Kidney (tissue), 14 donors: ENCODE measurements around the gene DGKI. TPM values are rescaled to one million over a fixed set of nuclear protein-coding genes. Genes with fewer than 3 reads are reported as not detected.

ENCODE experiments used
- DNase-seq, 5 donors: peaks; one replicate each; pipeline ENCODE4 v3.0.0-alpha.2; 2013 to 2020
- FAIRE-seq: peaks from 2 replicates; lab custom pipeline; 2012; peaks lifted over from hg19 to GRCh38; lab: Jason Lieb, UNC
- H3K27ac ChIP-seq, 2 donors: one replicate each; pipeline ENCODE4 v1.7.0; 2013; ENCODE audit warnings: low read depth in 2 of 2, low read length in 2 of 2, inconsistent platforms in 1 of 2
- H3K27me3 ChIP-seq: one replicate; pipeline ENCODE4 v1.7.1; 2013; ENCODE audit warnings: low read length, inconsistent platforms; ENCODE audit not compliant: control insufficient read depth, insufficient read depth
- H3K36me3 ChIP-seq, 3 donors: one replicate each; pipeline versions ENCODE4 v1.7.0 to v1.7.1; 2013; ENCODE audit warnings: low read length in 3 of 3, control low read depth in 1 of 3, inconsistent platforms in 1 of 3; ENCODE audit not compliant: insufficient read depth in 3 of 3, control insufficient read depth in 2 of 3
- H3K4me1 ChIP-seq, 3 donors: one replicate each; pipeline versions ENCODE4 v1.7.0 to v1.7.1; 2013; ENCODE audit warnings: low read length in 3 of 3, inconsistent platforms in 1 of 3, low read depth in 1 of 3; ENCODE audit not compliant: control insufficient read depth in 2 of 3, insufficient read depth in 2 of 3
- H3K4me3 ChIP-seq, 3 donors: one replicate each; pipeline versions ENCODE4 v1.7.0 to v1.8.1; 2013; ENCODE audit warnings: low read length in 3 of 3, control low read depth in 1 of 3, inconsistent platforms in 1 of 3
- H3K9ac ChIP-seq, 3 donors: one replicate each; pipeline versions ENCODE4 v1.7.0 to v1.7.1; 2013; ENCODE audit warnings: low read length in 3 of 3, control low read depth in 1 of 3, inconsistent platforms in 1 of 3
- H3K9me3 ChIP-seq, 3 donors: one replicate each; pipeline versions ENCODE4 v1.7.0 to v1.7.1; 2013; ENCODE audit warnings: low read length in 3 of 3, control low read depth in 1 of 3, inconsistent platforms in 1 of 3; ENCODE audit not compliant: control insufficient read depth in 2 of 3, insufficient read depth in 1 of 3
- intact Hi-C: fragments of 100-400 bp; cut with DNase I; formaldehyde crosslinking; loops from one replicate; pipeline ENCODE4 v1.11.1; 2022
- polyA plus RNA-seq: library from polyadenylated mRNA; stranded (reverse); fragments of 350-450 nt; fragmentation: Illumina TruSeq; extraction: RNeasy Lipid Tissue Mini Kit (QIAGEN cat#74804); gene quantifications from one replicate; pipeline ENCODE4 v1.2.3, GENCODE V29; 2014; ENCODE audit warnings: low read depth, low replicate concordance; ENCODE audit not compliant: insufficient read depth
- total RNA-seq: library from RNA; stranded (reverse); fragmentation: NEBNext Ultra II Directional; extraction: Animal tissue kit (Norgen Biotek cat#: 25700); gene quantifications from one replicate; pipeline ENCODE4 v1.2.1, GENCODE V29; 2021
- TF ChIP-seq, protein P1 (sequence below): IDR thresholded peaks from 3 replicates; pipeline ENCODE4 v1.5.1; 2012; ENCODE audit warnings: mild to moderate bottlenecking, moderate library complexity, borderline replicate concordance; ENCODE audit not compliant: insufficient read depth; ENCODE audit errors: extremely low read depth
- donor health status: control.
- donor health status: control.
- donor health status: control.
- donor health status: control.
- donor health status: control.
- donor health status: DM: yes; HTN: yes; CAD: no.
- donor health status: Normal renal cell carcinoma (clear cell type).

Gene DGKI
- total and polyA plus RNA-seq, 2 donors from 2014 or later: 1.3 to 2.5 TPM

DNA sequence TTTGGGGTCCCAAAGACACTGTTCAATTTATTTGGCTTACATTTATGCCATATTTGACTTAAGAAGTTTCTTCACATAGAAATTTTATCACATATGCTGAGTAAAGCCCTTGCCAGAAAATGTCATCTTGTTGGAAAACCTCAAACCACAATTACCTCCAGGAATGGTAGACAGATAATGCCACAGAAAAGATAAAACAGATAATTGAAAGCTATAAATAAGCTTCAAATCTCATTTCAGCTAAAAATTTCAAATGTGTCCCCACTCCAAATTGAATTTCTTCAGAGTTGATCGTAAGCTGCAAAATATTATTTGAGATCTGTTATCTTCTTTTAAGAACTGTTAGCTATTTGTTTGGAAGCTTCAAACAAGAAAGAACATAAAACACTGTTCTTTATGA, 326.8 kb downstream of the DGKI start:
- H3K27me3 ChIP-seq: no peaks in the 10 kb centered on the region
- DNase-seq: no peak
- no peak overlapping the region for H3K4me3 ChIP-seq
- TF ChIP-seq, protein P1, sequence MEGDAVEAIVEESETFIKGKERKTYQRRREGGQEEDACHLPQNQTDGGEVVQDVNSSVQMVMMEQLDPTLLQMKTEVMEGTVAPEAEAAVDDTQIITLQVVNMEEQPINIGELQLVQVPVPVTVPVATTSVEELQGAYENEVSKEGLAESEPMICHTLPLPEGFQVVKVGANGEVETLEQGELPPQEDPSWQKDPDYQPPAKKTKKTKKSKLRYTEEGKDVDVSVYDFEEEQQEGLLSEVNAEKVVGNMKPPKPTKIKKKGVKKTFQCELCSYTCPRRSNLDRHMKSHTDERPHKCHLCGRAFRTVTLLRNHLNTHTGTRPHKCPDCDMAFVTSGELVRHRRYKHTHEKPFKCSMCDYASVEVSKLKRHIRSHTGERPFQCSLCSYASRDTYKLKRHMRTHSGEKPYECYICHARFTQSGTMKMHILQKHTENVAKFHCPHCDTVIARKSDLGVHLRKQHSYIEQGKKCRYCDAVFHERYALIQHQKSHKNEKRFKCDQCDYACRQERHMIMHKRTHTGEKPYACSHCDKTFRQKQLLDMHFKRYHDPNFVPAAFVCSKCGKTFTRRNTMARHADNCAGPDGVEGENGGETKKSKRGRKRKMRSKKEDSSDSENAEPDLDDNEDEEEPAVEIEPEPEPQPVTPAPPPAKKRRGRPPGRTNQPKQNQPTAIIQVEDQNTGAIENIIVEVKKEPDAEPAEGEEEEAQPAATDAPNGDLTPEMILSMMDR: no peak
- intact Hi-C loops: no loop called here
- no peak for FAIRE-seq
- no peaks in the 10 kb centered on the region for H3K9me3 ChIP-seq
- H3K4me1 ChIP-seq: no peaks in the 10 kb centered on the region
- H3K9ac ChIP-seq: no peak overlapping the region
- no peaks in the 10 kb centered on the region for H3K36me3 ChIP-seq
- no peak overlapping the region for H3K27ac ChIP-seq

DNA sequence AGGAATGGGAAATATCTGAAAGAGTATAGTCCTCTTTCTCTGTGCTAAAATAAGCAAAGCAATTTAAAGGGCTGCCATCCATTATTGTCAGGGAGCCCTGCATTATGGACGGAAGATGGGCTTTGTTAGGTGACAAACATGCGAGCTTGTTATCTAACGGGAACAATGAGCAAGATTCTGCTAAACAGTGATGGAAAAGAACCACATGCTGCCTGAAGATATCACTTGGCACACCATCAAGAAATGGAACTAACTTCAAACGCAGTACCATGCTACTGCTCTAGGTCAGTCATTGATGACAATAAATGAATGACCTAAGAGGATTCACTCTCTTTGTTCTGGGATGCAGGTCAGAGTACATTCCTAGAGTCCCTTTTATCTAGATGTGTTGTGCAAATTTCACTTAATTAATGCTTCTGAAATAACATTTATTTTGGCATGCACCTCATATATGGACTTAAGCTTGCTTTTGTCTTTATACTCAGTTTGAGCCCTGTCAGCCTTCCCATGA, 327.5 kb downstream of the DGKI start:
- FAIRE-seq: no peak
- TF ChIP-seq, protein P1: no peak
- H3K4me3 ChIP-seq: no peak overlapping the region
- DNase-seq: no peak
- no peak overlapping the region for H3K27ac ChIP-seq
- no peaks in the 10 kb centered on the region for H3K4me1 ChIP-seq
- no peaks in the 10 kb centered on the region for H3K36me3 ChIP-seq
- intact Hi-C loops: no loop called here
- H3K9me3 ChIP-seq: no peaks in the 10 kb centered on the region
- no peak overlapping the region for H3K9ac ChIP-seq
- no peaks in the 10 kb centered on the region for H3K27me3 ChIP-seq

DNA sequence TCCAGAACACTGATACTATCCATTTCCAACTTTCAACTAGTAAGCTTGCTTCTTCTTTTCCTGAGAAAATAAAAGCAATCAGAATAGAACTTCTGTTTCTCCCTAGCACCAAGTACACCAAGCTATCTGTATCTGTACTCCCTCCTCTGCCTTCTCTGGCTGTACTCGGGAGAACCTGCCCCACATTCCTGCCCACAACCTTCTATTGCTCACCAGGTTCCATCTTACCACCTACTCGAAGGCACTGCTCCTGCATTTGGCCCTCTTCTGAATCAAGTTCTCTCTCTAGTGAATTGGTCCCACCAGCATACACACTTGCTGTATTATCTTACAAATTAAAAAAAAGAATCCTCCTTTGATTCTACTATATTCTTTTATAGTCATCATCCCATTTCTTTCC, 333.7 kb downstream of the DGKI start:
- Histone ChIP-seq H3K9me3 (no peaks in the 10 kb centered on the region), H3K27me3 (no peaks in the 10 kb centered on the region), H3K36me3 (no peaks in the 10 kb centered on the region), H3K4me3 (no peak overlapping the region), H3K4me1 (no peaks in the 10 kb centered on the region), H3K9ac (no peak overlapping the region), H3K27ac (no peak overlapping the region)
- TF ChIP-seq, protein P1: no peak
- intact Hi-C loops: no loop called here
- DNase-seq: no peak
- no peak for FAIRE-seq

DNA sequence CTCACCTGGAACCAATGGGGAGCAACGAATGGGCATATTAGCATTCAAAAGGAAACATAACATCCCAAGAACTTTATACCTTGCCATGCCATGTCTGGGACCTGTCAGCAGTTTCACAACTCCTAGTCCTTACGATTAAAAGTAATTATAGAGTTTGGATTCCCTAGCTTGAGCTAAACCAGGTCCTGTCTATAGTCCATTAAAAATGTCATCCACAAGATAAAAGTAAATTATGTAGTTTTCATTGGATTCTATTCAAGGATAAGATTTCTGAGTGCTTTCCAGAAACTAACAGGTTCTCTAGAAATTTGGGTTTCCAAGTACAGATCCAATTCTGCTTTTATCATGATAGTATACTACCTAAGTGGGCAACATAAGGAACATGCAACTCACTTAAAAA, 339.7 kb downstream of the DGKI start:
- H3K9me3 ChIP-seq: no peaks in the 10 kb centered on the region
- TF ChIP-seq, protein P1: no peak
- no peaks in the 10 kb centered on the region for H3K36me3 ChIP-seq
- no peak overlapping the region for H3K4me3 ChIP-seq
- no peaks in the 10 kb centered on the region for H3K27me3 ChIP-seq
- intact Hi-C loops: no loop called here
- no peak overlapping the region for H3K27ac ChIP-seq
- DNase-seq (no peak), FAIRE-seq (no peak)
- no peak overlapping the region for H3K9ac ChIP-seq
- H3K4me1 ChIP-seq: no peaks in the 10 kb centered on the region
